ENCODE results near the gene SYDE2. TPM values are rescaled to one million over a fixed set of nuclear protein-coding genes. Genes with fewer than 3 reads are reported as not detected.

The SYDE2 gene
- total RNA-seq, 3 donors from 2014 or later (not counting 1 experiment from before 2014, with no cell fraction given), result 0.11 to 0.35 TPM; not detected in 1

DNA sequence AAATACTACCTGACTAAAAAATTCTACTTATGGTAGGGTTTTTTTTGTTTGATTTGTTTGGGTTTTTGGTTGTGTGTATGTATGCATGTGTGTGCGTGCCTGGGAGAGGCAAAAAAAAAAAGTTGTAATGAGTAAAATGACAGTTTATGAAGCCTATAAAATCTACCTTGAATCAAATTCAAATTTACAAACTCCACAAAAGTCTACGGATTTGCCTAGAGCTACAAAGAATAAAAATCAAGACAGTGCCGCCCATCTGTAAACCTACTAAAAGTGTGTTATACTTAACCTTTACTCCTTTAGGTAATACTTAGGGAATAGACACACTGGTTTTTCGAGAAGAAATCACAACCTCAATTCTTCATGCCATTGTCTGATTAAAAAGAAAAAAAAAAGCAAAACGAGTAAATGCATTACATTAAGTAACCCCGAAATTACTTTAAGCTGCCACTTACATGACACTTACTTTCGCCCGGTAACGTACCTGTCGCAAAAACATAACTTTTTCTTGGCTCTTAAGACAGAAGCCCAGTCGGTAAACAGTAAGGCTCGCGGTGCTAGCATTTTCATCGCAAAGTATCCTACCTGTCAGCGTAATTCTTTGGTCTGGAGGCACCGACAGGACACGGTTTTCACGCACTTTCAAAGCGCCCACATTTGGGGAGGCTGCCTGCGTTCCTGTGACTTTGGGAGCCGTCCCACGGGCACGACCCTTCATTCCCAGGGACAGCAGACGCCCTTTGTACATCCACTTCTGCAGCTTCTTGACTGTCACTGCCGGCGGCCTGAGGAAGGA, 951 bp downstream of the SYDE2 start:
- Histone ChIP-seq H3K9me3 (ENCODE audit: control insufficient read depth, insufficient read depth, low read length) (no peaks in the 10 kb centered on the region), H3K27me3 (ENCODE audit: control insufficient read depth, insufficient read depth, low read length) (peaks cover 29% of the 10 kb centered on the region), H3K4me3 (ENCODE audit: low read length) (peak overlapping the region; percentile 37), H3K27ac (ENCODE audit: low read length) (no peak overlapping the region), H3K36me3 (ENCODE audit: control insufficient read depth, insufficient read depth, low read length) (no peaks in the 10 kb centered on the region), H3K4me1 (ENCODE audit: control insufficient read depth, insufficient read depth, low read length) (peaks cover 9% of the 10 kb centered on the region)
- TF ChIP-seq CTCF (IDR thresholded peaks at IDR 0.05), result no peak
- ATAC-seq (no peak), DNase-seq (peak in 1 of 2 donors; percentile 61)
- Mint-ChIP-seq H3K36me3 (no peaks in the 10 kb centered on the region), H3K27me3 (ENCODE audit: low read depth in 2 of 2) (peaks cover 28 to 39% of the 10 kb centered on the region in 2 donors), H3K27ac (no peak overlapping the region), H3K9me3 (no peaks in the 10 kb centered on the region), H3K4me1 (peaks cover 7 to 15% of the 10 kb centered on the region in 2 donors), H3K4me3 (peak overlapping the region; percentile 53)
- intact Hi-C loops (cut with micrococcal nuclease), result no loop called here
- WGBS (ENCODE audit: insufficient coverage), result 16% methylated on average over 24 of the region's 26 CpGs

GRCh38 chr1:85198864-85199263, 2.0 kb downstream of the SYDE2 start:
- Histone ChIP-seq H3K36me3 (ENCODE audit: control insufficient read depth, insufficient read depth, low read length) (no peaks in the 10 kb centered on the region), H3K4me1 (ENCODE audit: control insufficient read depth, insufficient read depth, low read length) (peaks cover 9% of the 10 kb centered on the region), H3K27ac (ENCODE audit: low read length) (no peak overlapping the region), H3K9me3 (ENCODE audit: control insufficient read depth, insufficient read depth, low read length) (no peaks in the 10 kb centered on the region), H3K4me3 (ENCODE audit: low read length) (no peak overlapping the region), H3K27me3 (ENCODE audit: control insufficient read depth, insufficient read depth, low read length) (peaks cover 25% of the 10 kb centered on the region)
- peaks cover 7 to 15% of the 10 kb centered on the region in 2 donors for H3K4me1 Mint-ChIP-seq
- no peak for TF ChIP-seq CTCF (IDR thresholded peaks at IDR 0.05)
- ATAC-seq (no peak), DNase-seq (no peak)
- H3K4me3 Mint-ChIP-seq, result no peak overlapping the region
- no peaks in the 10 kb centered on the region for H3K36me3 Mint-ChIP-seq
- WGBS (ENCODE audit: insufficient coverage), result 83% methylated on average over 1 of the region's 2 CpGs
- peaks cover 28 to 33% of the 10 kb centered on the region in 2 donors for H3K27me3 Mint-ChIP-seq (ENCODE audit: low read depth in 2 of 2)
- no peak overlapping the region for H3K27ac Mint-ChIP-seq
- intact Hi-C loops (cut with micrococcal nuclease), result no loop called here
- H3K9me3 Mint-ChIP-seq, result no peaks in the 10 kb centered on the region

- Histone ChIP-seq H3K4me1 (ENCODE audit: control insufficient read depth, insufficient read depth, low read length) (peaks cover 5% of the 10 kb centered on the region), H3K4me3 (ENCODE audit: low read length) (no peak overlapping the region), H3K27me3 (ENCODE audit: control insufficient read depth, insufficient read depth, low read length) (peaks cover 4% of the 10 kb centered on the region), H3K9me3 (ENCODE audit: control insufficient read depth, insufficient read depth, low read length) (no peaks in the 10 kb centered on the region), H3K36me3 (ENCODE audit: control insufficient read depth, insufficient read depth, low read length) (no peaks in the 10 kb centered on the region), H3K27ac (ENCODE audit: low read length) (no peak overlapping the region)
- Mint-ChIP-seq H3K4me1 (peaks cover 0 to 6% of the 10 kb centered on the region in 2 donors), H3K4me3 (no peak overlapping the region), H3K36me3 (no peaks in the 10 kb centered on the region), H3K9me3 (no peaks in the 10 kb centered on the region), H3K27ac (no peak overlapping the region), H3K27me3 (ENCODE audit: low read depth in 2 of 2) (peaks cover 17 to 22% of the 10 kb centered on the region in 2 donors)
- TF ChIP-seq CTCF (IDR thresholded peaks at IDR 0.05), result no peak
- intact Hi-C loops (cut with micrococcal nuclease), result no loop called here
- DNase-seq (no peak), ATAC-seq (no peak)
These were observed 4.5 kb downstream of the SYDE2 start for GRCh38 chr1:85196358-85196757.
